T-helper 22 cell (primary cell): Measurements from ENCODE around the gene ARRB1.

Source experiments
- DNase-seq: peaks from one replicate; pipeline ENCODE4 v3.0.0-alpha.2; 2020; ENCODE audit warnings: low read depth

ARRB1 gene

DNA sequence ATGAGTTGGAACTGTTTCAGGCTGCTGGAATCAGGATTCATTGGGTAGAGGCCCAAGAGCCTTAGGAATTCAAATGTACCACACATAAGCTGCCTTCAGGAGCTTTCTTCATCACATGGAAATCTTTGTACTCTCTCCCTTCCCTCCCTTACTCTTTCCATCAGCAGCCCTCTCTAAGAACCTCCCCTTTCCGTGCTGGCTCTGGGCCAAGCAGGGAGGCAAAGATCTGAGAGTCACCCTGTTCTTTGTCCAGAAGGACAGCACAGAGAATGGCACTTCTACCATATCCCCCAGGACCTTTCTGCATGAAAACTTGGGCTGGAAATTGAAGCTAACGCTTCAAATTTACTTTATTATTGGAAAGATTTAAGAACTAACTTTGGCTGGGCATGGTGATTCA is 131.6 kb downstream of the ARRB1 start:
- no peak for DNase-seq

DNA sequence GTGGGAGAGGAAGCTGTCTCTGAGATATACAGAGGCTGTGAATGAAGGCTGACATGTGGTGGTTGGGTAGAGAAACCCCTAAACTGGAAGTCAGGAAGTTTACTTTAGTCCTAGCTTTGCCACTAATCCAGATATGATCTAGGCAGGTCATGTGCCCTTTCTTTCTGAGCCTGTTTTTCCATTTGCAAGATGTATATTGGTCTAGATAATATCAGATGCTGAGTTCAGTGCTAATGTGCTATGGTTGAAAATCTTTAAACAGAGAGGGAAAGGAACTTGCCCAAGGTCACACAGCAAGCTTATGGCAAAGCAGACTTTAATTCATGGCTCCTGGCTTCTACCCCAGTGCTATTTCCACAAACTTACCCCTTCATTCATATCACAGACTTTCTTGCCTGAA is 136.6 kb downstream of the ARRB1 start:
- DNase-seq: no peak

DNA sequence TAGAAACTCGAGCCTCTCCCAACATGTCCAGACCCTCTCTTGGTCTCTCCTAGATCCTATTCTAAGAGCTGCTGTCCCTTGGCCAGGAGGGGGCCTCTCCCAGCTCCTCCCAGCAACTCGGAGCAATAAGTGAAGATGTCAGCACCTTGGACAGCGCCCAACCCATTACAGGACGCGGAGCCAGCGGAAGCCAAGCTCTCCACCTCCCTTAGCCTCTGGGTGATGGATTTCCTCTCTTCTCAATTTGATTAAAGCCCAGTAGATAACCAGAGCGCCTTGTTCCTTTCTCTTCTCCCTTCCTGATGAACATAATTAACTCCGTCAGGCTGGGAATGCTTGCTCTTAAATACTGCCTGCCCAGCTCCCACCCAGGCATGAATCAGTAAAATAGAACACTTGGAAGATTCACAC is 137.0 kb downstream of the ARRB1 start:
- peak; percentile 26 for DNase-seq
